ENCODE data around the gene PCCA.

DNA sequence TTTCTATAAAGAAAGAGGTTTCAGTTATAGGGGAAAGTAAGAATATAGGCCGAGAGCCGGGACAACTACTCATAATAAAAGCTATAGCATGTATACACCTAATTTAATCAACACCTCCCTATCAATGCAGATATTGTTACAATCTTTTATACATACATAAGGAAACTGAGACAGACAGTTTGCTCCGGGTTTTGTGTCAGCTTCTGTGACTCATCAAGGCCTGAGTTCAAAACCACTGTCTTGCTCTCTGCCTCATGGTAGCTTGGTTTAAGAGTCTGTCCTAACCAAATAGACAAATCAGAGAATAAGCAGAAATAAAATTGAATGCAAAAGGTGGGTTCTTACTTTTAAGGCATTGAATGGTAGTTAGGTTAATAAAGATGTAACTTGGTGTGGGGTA lies 276.8 kb downstream of the PCCA start:
- TF ChIP-seq CTCF (IDR thresholded peaks at IDR 0.05) (no peak), POLR2A (IDR thresholded peaks at IDR 0.05) (no peak), EP300 (IDR thresholded peaks at IDR 0.05) (no peak)

Measured in suprapubic skin (tissue), 3 donors.